ENCODE data around the gene CGB1. TPM values are rescaled to one million over a fixed set of nuclear protein-coding genes. Genes with fewer than 3 reads are reported as not detected.
"Not testable (repeated sequence)": the region's sequence is repeated elsewhere in the genome, so short reads cannot be mapped to it uniquely, and the experiment has no call there.

The CGB1 gene
- not detected for total RNA-seq

GRCh38 chr19:49036815-49037214 lies at the start of gene CGB1:
TSS of gene CGB1 (minus strand) at chr19:49036895. CDS start at chr19:49036711, 184 bp downstream.
- DNase-seq = not testable (repeated sequence)

GRCh38 chr19:49086296-49086695 lies 49.6 kb upstream of the CGB1 start:
- no peak for DNase-seq

DNA sequence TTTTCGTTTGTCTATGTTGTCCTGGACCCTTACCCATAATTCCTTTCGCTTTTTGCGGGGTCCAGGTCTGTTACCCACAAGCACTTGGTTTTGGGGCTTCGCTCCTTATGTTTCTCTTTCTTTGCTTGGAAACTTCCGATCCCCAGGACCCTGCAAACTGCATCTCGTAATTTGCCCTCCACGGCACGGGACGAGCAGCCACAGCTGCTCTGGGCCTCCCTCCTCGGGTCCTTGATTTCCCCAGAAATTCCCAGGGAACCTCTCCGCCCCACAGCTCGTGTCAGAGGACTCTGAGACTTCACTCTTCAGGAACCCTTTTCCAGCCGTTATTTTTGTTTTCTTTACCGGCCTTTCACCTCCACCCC lies 49.2 kb upstream of the CGB1 start:
- DNase-seq = no peak

DNA sequence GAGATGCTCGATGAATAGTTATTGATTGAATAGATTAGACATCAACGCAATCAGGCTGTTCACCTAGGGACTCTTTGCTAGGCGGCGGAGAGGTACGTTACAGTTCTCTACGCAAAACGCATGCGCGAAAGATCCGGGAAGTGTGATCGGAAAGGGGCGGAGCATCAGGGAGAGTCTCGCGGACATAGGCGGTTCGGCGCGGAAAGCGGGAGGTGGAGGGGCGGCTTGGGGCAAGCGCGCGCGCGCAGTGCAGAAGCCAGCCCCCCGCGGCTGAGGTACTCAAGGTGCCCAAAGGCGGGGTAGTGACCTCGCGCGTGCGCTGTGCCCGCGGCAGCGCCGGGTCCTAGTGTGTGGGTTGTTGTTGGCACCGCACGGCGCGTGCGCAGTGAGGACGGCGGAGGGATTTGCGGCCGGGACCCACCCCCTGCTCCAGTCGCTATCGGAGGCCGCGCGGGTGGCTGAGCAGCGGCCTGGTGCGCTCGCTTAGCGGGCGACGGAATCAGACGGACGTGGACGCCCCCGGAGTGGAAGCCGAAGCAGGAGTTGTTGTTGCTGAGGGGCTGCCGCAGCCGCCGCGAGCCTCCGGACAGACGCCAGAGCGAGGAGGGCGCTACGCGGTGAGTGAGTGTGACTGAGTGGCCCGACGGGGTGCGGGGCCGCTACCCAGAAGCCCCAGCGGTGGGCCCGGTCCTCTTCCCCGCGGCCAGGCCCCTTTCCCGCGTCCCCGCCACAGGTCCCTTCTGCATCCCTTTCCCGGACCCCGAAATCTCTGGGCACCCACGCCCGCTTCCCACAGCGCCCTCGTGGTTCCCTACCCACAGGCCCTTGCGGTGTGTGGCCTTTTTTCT lies 48.5 kb upstream of the CGB1 start, which contains the start of gene SNRNP70:
TSS of gene SNRNP70 (plus strand) at position 432 of the 848 bp plus-strand sequence. CDS start 964 bp downstream, outside the sequence.
- DNase-seq = peak; percentile 98

DNA sequence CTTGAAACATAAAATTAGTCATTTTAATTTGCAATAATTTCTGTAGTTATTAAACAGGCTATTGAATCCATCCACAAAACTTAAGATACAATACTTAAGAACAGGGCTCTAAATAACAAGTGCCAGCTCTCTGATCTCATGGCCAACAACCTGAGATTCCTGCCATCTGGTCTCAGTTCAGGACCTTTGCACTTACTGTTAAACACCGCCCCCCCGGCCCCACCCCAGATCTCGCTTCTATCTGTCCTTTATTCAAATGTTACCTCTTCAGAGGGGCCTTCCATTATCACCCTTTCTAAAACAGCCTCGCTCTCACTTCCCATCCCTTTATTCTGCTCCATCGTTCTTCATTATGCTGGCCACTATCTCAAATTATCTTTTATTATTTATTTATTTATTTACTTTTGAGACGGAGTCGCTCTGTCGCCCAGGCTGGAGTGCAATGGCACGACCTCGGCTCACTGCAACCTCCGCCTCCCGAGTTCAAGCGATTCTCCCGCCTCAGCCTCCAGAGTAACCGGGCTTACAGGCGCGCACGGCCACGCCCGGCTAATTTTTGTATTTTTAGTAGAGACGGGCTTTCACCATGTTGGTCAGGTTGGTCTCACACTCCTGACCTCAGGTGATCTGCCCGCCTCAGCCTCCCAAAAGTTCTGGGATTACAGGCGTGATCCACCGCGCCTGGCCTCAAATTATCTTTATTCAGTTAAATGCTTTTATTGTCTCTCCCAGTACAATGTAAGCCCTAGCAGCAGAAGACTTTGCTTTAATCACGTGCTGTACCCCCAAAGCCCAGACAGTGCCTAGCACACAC lies 47.7 kb upstream of the CGB1 start:
- no peak for DNase-seq

DNA sequence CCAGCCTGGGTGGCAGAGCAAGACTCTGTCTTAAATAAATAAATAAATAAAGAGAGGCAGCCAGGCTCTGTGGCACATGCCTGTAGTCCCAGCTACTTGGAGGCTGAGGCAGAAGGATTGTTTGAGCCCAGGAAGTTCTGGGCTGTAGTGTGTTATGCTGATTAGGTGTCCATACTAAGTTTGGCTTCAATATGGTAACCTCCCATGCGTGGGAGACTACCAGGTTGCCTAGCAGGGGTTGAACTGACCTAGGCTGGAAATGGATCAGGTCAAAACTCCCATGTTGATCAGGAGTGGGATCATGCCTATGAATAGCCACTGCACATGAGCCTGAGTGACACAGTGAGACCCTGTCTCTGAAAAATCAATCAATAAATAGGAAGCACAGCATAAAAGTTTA lies 44.6 kb upstream of the CGB1 start:
- no peak for DNase-seq

DNA sequence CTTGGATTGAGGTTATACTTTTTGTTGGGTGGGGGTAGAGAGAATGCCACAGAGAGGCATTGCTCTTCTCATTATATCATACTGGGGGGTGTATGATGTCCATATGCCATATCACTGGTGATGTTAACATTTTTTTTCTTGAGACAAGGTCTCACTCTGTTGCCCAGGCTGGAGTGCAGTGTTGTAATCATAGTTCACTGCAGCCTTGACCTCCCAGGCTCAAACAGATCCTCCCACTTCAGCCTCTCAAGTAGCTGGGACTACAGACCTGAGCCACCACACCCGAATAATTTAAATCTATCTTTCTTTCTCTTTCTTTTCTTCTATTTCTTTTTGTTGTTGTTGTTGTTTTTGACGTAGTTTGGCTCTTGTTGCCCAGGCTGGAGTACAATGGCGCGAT lies 43.7 kb upstream of the CGB1 start:
- DNase-seq = no peak

DNA sequence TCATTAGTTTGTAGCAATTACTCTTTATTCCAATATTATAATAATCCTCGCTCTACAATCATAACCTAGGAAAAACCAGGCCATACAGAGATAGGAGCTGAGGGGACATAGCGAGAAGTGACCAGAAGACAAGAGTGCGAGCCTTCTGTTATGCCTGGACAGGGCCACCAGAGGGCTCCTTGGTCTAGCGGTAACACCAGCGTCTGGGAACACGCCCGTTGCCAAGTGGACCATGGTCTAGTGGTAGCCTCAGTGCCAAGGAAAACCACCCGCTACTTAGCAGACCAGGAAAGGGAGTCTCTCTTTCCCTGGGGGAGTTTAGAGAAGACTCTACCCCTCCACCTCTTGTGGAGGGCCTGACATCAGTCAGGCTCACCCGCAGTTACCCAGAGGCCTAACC lies 38.2 kb upstream of the CGB1 start:
- DNase-seq = not testable (repeated sequence)

DNA sequence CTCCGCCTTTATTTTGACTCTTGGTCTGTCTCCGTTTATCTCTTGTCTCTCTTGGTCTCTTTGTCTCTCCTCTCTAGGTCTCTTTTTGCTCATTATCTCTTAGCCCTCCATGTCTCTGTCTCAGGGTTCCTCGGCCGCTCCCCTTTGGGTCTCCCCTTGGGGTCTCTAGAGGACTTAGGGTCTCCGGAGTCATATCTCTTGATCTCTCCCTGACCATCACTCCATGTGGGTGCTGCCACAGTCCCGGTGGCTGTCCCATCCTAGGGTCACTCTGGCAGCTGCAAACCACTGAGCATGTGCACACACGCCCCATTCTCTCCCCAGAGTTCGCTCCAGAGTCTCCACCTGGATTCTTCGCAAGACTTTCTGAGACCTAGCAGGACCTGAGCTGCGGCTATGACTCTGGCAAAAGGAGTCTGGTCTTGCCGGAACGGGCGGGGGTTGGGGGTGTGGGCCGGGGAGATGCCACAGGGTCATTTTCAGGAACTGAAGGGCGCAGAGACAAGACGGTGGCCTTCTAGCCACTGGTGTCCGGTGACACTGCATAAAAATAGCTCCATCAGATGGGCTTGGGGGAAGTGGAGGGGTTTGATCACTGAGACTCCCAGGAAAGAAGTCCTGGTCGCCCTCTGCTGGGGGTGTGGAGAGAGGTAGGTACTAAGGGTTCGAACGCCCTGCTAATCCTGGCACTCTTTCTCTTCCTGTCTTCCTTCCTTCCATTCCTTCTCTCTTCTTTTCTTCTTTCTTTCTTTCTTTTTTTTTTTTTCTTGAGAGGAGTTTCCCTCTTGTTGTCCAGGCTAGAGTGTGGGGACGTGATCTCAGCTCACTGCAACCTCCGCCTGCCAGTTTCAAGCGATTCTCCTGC lies 37.1 kb upstream of the CGB1 start:
- DNase-seq = no peak

DNA sequence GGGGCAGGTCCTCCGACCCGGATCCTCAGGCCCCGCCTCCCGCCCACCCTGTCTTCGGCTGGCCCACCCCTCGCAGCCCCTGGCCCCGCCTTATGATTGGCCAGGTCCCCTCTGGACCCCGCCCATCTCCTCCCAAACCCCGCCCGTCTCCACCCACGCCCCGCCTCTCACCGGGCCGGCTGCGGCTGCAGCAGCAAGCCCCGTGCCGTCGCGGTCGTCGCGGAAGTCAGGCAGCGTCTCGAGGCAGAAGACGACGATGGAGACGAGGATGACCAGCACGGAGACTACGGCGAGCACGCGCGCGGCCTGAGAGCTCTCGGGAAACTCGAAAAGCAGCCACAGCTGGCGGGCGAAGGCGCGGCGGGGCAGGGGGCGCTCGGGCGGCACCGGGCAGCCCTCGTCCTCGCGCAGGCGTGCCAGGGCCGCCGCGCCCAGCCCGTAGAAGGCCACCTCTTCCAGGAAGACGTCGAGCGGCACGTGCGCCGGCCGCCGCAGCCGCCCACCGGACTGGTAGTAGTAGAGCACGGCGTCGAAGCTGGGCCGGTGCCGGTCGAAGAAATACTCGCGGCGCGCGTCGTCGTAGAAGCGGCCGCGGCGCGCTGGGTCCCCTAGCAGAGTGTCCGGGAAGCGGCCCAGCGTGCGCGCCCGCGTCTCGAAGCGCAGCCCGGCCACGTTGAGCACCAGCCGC lies 35.3 kb upstream of the CGB1 start:
- DNase-seq = no peak

DNA sequence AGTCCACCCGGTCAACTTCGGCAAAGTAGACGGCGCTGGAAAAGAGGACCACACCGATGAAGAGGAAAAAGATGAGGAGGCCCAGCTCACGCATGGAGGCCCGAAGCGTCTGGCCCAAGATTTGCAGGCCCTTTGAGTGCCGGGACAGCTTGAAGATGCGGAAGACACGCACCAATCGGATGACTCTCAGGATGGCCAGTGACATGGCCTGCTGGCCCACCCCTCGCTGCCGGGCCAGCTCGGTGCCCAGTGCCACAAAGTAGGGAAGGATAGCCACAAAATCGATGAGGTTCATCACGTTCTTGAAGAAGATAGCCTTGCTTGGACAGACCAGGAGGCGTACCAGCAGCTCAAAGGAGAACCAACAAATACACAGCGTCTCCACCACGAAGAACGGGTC lies 33.7 kb upstream of the CGB1 start:
- DNase-seq = no peak

GRCh38 chr19:49069026-49069425 lies 32.3 kb upstream of the CGB1 start:
- no peak for DNase-seq

GRCh38 chr19:49067554-49067953 lies 30.9 kb upstream of the CGB1 start:
- DNase-seq = no peak

- no peak for DNase-seq
Observed at GRCh38 chr19:49065905-49066512, 29.3 kb upstream of the CGB1 start.

GRCh38 chr19:49064768-49065611 lies 28.3 kb upstream of the CGB1 start, which contains the start of gene NTF4:
TSS of gene NTF4 (minus strand) at chr19:49064818. CDS start at chr19:49061997, 2,821 bp downstream.
- no peak for DNase-seq

- no peak for DNase-seq
Observed at GRCh38 chr19:49064029-49064629, 27.4 kb upstream of the CGB1 start.

DNA sequence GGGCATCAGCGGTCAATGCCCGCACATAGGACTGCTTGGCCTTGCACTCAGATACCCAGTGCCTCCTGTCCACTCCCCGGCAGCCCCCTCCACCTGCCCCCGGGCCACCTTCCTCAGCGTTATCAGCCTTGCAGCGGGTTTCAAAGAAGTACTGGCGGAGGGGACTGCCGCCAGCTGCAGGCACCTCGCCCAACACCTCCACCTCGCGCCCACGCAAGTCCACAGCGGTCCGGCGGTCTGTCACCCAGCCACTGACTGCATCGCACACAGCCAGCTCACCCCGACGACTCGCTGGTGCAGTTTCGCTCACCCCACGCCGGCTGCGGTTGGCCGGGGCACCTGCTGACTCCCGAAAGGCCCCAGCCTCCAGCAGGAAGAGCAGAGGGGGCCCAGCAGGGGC lies 24.8 kb upstream of the CGB1 start:
- DNase-seq = no peak

DNA sequence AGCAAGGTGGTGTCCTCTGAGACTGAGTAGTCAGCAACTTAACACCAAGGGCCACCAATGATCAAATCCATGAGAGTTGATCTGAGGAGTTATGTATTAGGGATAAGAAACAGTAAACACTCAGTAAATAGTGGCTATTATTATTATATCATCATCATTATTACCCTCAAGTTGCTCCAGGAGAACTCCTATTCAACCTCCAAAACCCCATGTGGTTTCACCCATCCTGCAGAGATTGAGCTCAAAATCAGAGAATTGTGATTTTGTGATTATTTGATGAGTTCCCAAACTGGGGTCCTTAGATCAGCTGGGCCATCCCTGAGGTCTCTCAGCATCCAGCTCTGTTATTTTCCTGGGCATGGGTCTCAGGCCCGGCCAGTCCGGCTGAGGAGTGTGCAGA lies 24.3 kb upstream of the CGB1 start:
- DNase-seq = no peak

GRCh38 chr19:49059053-49059452 lies 22.4 kb upstream of the CGB1 start:
- no peak for DNase-seq

- no peak for DNase-seq
Observed at GRCh38 chr19:49058562-49058961, 21.9 kb upstream of the CGB1 start.

Measured in effector CD4-positive, alpha-beta T cell (primary cell).